Stimulated activated memory B cell treated with anti-CD40 and anti-IgM and Interleukin-4, amounts not matched to agents 10 μg/mL and 1 μg/mL and 100 μg/mL, for 72 hours (primary cell): ENCODE measurements around the gene ADGRB3.

ENCODE experiments used
- ATAC-seq: fragments of 150-1000 bp; cut with Tn5 transposase; 2 replicates; pipeline ENCODE4 v1.10.0; 2021
- H3K27ac Mint-ChIP-seq: one replicate; pipeline ENCODE4 v1.8.0; 2022; ENCODE audit warnings: mild to moderate bottlenecking, mixed read lengths
- H3K27me3 Mint-ChIP-seq: one replicate; pipeline ENCODE4 v1.8.0; 2022; ENCODE audit warnings: mixed read lengths
- H3K36me3 Mint-ChIP-seq: one replicate; pipeline ENCODE4 v1.8.0; 2022; ENCODE audit warnings: mixed read lengths
- H3K4me1 Mint-ChIP-seq: one replicate; pipeline ENCODE4 v1.8.0; 2022; ENCODE audit warnings: mixed read lengths
- H3K4me3 Mint-ChIP-seq: one replicate; pipeline ENCODE4 v1.8.0; 2022; ENCODE audit warnings: mild to moderate bottlenecking, moderate library complexity, mixed read lengths
- H3K9me3 Mint-ChIP-seq: one replicate; pipeline ENCODE4 v1.8.0; 2022; ENCODE audit warnings: mixed read lengths

Gene ADGRB3

DNA sequence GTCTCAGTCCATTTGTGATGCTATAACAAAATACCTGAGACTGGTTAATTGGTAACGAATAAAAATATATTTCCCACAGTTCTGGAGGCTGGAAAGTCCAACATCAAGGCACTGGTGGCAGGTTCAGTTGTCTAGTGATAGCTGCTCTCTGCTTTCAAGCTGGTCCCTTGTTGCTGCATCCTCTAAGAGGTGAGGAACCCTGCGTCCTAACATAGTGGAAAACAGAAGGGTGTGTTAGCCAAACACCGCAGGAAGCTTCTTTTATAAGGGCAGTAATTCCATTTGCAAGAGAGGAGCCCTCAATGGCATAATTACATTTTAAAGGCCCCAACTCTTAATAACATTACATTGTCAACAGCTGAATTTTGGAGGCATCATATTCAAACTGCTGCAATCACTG, 372.7 kb downstream of the ADGRB3 start:
- no peaks in the 10 kb centered on the region for H3K27me3 Mint-ChIP-seq
- no peaks in the 10 kb centered on the region for H3K4me1 Mint-ChIP-seq

GRCh38 chr6:69012211-69012610, 377.1 kb downstream of the ADGRB3 start:
- H3K27me3 Mint-ChIP-seq = no peaks in the 10 kb centered on the region
- no peak overlapping the region for H3K4me3 Mint-ChIP-seq
- no peaks in the 10 kb centered on the region for H3K4me1 Mint-ChIP-seq
- H3K27ac Mint-ChIP-seq = no peak overlapping the region
- no peaks in the 10 kb centered on the region for H3K9me3 Mint-ChIP-seq
- ATAC-seq = no peak
- H3K36me3 Mint-ChIP-seq = no peaks in the 10 kb centered on the region

More for the DNA sequence above, 372.7 kb downstream of the ADGRB3 start:
- ATAC-seq = no peak
- no peaks in the 10 kb centered on the region for H3K36me3 Mint-ChIP-seq
- no peak overlapping the region for H3K4me3 Mint-ChIP-seq
- no peak overlapping the region for H3K27ac Mint-ChIP-seq
- no peaks in the 10 kb centered on the region for H3K9me3 Mint-ChIP-seq

GRCh38 chr6:69012876-69013275, 377.8 kb downstream of the ADGRB3 start:
- Mint-ChIP-seq H3K27me3 (no peaks in the 10 kb centered on the region), H3K36me3 (no peaks in the 10 kb centered on the region), H3K9me3 (no peaks in the 10 kb centered on the region), H3K4me1 (no peaks in the 10 kb centered on the region), H3K27ac (no peak overlapping the region), H3K4me3 (no peak overlapping the region)
- ATAC-seq = no peak

DNA sequence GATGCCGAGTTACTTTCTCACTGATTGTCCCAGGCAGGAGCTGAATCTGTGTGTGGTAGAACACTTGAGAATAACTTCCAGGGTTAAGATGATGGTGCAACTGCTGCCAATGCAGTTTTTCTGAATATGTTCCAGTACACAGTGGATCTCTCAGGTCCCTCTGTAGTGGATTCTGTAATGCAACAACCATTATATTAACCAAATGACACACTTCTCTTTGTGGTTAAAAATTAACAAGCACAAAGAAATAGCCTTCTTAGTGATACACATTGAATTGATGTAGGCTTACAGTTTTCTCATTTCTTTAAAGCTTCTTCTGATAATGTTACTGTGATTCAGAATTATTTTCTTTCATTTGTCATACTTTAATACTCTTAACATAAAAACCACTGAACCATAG, 383.8 kb downstream of the ADGRB3 start:
- H3K9me3 Mint-ChIP-seq = no peaks in the 10 kb centered on the region
- ATAC-seq = no peak
- H3K4me1 Mint-ChIP-seq = no peaks in the 10 kb centered on the region
- no peak overlapping the region for H3K4me3 Mint-ChIP-seq
- no peak overlapping the region for H3K27ac Mint-ChIP-seq
- no peaks in the 10 kb centered on the region for H3K27me3 Mint-ChIP-seq
- H3K36me3 Mint-ChIP-seq = no peaks in the 10 kb centered on the region

DNA sequence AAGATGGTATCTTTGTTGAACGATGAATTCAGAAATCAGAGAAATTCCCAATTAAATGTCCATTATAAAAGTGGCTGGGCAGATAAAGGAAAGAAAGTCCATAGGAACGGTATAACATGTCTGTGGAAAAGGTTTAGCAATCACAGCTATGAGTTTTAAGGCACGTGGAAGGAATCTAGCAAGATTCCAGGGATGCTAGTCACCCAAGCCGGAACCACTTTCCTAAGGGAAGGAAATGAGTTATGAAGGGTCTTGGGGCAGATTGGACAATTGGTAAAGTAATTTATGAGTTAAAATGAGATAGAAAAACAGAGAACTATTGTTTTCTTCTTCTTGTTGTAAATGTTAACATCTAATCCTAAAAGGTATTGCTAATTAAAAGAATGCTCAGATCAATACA, 384.8 kb downstream of the ADGRB3 start:
- no peak for ATAC-seq
- H3K36me3 Mint-ChIP-seq = no peaks in the 10 kb centered on the region
- no peaks in the 10 kb centered on the region for H3K4me1 Mint-ChIP-seq
- no peak overlapping the region for H3K4me3 Mint-ChIP-seq
- H3K9me3 Mint-ChIP-seq = no peaks in the 10 kb centered on the region
- H3K27me3 Mint-ChIP-seq = no peaks in the 10 kb centered on the region
- no peak overlapping the region for H3K27ac Mint-ChIP-seq

DNA sequence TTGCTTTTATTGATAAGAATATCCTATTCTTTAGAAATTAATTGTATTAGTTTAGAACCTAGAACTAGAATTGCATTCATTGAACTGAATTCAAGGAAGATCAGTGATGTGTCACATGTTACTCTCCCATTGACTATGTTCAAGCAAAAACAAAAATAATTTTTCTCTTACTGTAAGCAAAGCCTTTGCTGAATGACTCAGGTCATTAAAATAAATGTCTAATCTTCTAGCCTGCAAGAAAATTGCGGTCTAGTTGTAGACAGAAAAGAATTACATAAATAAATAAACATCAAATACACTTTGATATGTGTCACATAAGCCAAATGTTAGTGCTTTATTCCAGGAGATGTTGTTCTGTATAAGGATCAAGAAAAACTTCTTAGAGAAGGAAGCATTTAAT, 387.9 kb downstream of the ADGRB3 start:
- Mint-ChIP-seq H3K4me1 (no peaks in the 10 kb centered on the region), H3K36me3 (no peaks in the 10 kb centered on the region), H3K27ac (no peak overlapping the region), H3K27me3 (no peaks in the 10 kb centered on the region), H3K4me3 (no peak overlapping the region), H3K9me3 (no peaks in the 10 kb centered on the region)
- ATAC-seq = no peak

DNA sequence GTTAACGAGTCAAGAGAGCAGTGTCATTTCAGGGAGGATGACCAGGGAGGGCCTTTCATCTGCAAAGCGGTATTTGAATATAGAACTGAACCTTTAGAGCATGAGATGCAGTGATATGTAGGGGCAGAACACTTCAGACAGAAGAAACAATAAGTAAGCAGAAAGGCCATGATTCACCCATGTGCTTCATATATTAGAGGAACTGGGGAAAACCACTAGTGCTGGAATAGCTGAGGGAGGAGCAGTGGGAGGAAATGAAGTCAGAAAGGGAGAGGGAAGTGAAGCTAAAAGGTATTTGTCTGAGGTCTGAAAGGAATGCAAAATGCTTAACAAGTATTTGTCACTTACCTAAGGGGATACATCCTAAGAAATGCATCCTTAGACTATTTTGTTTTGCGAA, 391.2 kb downstream of the ADGRB3 start:
- no peak overlapping the region for H3K27ac Mint-ChIP-seq
- H3K36me3 Mint-ChIP-seq = no peaks in the 10 kb centered on the region
- no peaks in the 10 kb centered on the region for H3K9me3 Mint-ChIP-seq
- H3K27me3 Mint-ChIP-seq = no peaks in the 10 kb centered on the region
- H3K4me1 Mint-ChIP-seq = no peaks in the 10 kb centered on the region
- no peak for ATAC-seq
- no peak overlapping the region for H3K4me3 Mint-ChIP-seq

GRCh38 chr6:69026715-69027114, 391.6 kb downstream of the ADGRB3 start:
- ATAC-seq = no peak
- no peaks in the 10 kb centered on the region for H3K9me3 Mint-ChIP-seq
- no peak overlapping the region for H3K4me3 Mint-ChIP-seq
- H3K4me1 Mint-ChIP-seq = no peaks in the 10 kb centered on the region
- no peaks in the 10 kb centered on the region for H3K36me3 Mint-ChIP-seq
- no peaks in the 10 kb centered on the region for H3K27me3 Mint-ChIP-seq
- no peak overlapping the region for H3K27ac Mint-ChIP-seq

GRCh38 chr6:69027861-69028260, 392.8 kb downstream of the ADGRB3 start:
- H3K4me3 Mint-ChIP-seq = no peak overlapping the region
- H3K4me1 Mint-ChIP-seq = no peaks in the 10 kb centered on the region
- no peak for ATAC-seq
- no peaks in the 10 kb centered on the region for H3K27me3 Mint-ChIP-seq
- no peaks in the 10 kb centered on the region for H3K9me3 Mint-ChIP-seq
- no peaks in the 10 kb centered on the region for H3K36me3 Mint-ChIP-seq
- H3K27ac Mint-ChIP-seq = no peak overlapping the region

DNA sequence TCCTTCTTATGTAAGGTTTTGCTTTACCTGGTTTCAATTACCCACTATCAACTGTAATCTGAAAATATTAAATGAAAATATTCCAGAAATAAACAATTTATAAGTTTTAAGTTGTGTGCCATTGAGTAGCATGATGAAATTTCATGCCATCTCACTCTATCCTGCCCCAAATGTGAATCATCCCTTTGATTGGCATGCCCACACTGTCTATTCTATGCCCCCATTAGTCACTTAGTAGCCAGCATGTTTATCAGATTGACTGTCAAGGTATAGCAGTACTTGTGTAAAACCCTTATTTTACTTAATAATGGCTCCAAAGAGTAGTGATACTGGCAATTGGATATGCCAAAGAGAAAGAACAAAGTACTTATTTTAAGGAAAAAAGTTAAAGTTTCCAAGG, 403.8 kb downstream of the ADGRB3 start:
- H3K4me3 Mint-ChIP-seq = no peak overlapping the region
- no peaks in the 10 kb centered on the region for H3K27me3 Mint-ChIP-seq
- peaks cover 2% of the 10 kb centered on the region for H3K9me3 Mint-ChIP-seq
- no peak for ATAC-seq
- no peak overlapping the region for H3K27ac Mint-ChIP-seq
- no peaks in the 10 kb centered on the region for H3K36me3 Mint-ChIP-seq
- H3K4me1 Mint-ChIP-seq = no peaks in the 10 kb centered on the region

- Mint-ChIP-seq H3K4me3 (no peak overlapping the region), H3K27ac (no peak overlapping the region), H3K27me3 (no peaks in the 10 kb centered on the region), H3K36me3 (no peaks in the 10 kb centered on the region), H3K4me1 (no peaks in the 10 kb centered on the region), H3K9me3 (peaks cover 2% of the 10 kb centered on the region)
- no peak for ATAC-seq
Observed at GRCh38 chr6:69042297-69042696, 407.2 kb downstream of the ADGRB3 start.

- Mint-ChIP-seq H3K36me3 (no peaks in the 10 kb centered on the region), H3K4me3 (no peak overlapping the region), H3K9me3 (peaks cover 2% of the 10 kb centered on the region), H3K27ac (no peak overlapping the region), H3K4me1 (no peaks in the 10 kb centered on the region), H3K27me3 (no peaks in the 10 kb centered on the region)
- ATAC-seq = no peak
Observed at GRCh38 chr6:69044534-69044933, 409.5 kb downstream of the ADGRB3 start.

DNA sequence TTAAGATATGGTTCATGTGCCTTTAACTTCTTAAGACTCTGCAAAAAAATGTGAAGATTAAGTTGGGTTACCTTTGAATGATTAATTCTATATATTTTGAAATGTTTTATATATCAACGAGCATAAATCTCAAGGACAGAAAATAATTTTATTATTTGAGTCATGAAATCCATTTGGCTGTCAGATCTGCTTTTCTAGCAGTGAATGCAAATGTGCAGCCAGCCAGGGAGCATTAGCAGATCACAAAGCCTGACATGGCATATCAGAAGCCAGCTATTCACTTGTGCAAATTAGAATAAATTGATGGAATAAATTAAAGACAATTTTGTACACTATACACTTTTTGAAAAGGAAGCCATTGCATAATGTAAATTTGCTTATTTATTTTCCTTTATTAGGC, 424.3 kb downstream of the ADGRB3 start:
- Mint-ChIP-seq H3K9me3 (peaks cover 4% of the 10 kb centered on the region), H3K4me1 (no peaks in the 10 kb centered on the region), H3K27ac (no peak overlapping the region), H3K36me3 (no peaks in the 10 kb centered on the region), H3K27me3 (no peaks in the 10 kb centered on the region), H3K4me3 (no peak overlapping the region)
- ATAC-seq = no peak

DNA sequence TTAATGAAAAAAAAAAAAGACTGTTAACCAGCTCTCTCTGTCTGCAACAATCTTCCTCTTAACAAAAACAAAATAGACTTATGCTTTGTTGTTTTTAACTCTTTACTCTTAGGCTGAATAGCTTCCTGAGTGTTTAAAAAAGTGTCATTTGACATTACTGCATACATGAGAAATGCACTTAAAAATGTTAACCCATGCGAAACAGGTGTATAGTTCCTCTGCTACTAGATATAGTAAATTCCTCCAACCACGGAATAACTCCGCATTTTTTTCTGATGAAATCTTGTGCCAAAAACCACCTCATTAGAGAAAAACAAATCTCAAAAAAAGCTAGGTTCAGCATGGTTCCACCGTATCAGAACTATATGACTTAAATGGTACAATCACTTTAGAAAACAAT, 426.0 kb downstream of the ADGRB3 start:
- H3K36me3 Mint-ChIP-seq = no peaks in the 10 kb centered on the region
- H3K9me3 Mint-ChIP-seq = peaks cover 4% of the 10 kb centered on the region
- no peak overlapping the region for H3K27ac Mint-ChIP-seq
- H3K27me3 Mint-ChIP-seq = no peaks in the 10 kb centered on the region
- ATAC-seq = no peak
- H3K4me1 Mint-ChIP-seq = no peaks in the 10 kb centered on the region
- H3K4me3 Mint-ChIP-seq = no peak overlapping the region

DNA sequence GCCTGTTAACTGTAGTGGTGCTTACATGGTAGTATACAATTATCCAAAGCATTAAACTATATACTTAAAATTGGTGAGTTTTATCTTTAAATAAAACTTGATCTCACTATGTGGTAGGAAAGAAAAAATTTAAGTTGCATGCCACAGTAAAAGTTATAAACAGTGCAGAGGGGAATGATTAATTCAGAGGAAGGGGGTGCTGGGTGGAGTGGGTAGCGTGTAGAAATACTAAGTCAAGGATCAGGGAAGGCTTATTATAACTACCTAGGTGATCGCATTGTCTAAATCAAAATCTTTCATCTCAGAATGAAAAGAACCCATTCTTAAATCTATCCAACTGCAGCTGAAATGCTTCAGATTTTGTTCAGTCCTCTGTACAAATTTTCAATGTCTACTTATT, 428.3 kb downstream of the ADGRB3 start:
- ATAC-seq = no peak
- Mint-ChIP-seq H3K9me3 (peaks cover 4% of the 10 kb centered on the region), H3K27me3 (no peaks in the 10 kb centered on the region), H3K4me3 (no peak overlapping the region), H3K36me3 (no peaks in the 10 kb centered on the region), H3K4me1 (no peaks in the 10 kb centered on the region), H3K27ac (no peak overlapping the region)

GRCh38 chr6:69064226-69064625, 429.1 kb downstream of the ADGRB3 start:
- ATAC-seq = no peak

DNA sequence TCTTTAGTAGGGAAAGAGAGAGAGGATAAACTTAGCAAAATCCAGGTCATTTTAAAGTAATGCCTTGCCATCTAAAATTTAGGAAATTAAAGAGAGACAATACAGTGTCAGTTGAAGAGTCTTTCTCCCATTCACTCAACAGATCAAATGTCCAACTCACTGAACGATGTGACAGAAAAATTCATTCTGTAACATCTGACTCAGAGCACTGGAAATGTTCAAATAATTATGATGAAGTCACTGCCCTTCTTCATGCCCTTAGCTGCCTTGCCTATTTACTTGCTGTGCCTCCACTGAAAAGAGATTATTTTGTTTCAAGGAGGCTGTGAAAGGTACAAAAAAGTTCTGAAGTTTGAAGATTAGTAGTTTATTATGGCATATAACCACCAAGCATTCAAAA, 434.8 kb downstream of the ADGRB3 start:
- ATAC-seq = no peak
- H3K27ac Mint-ChIP-seq = no peak overlapping the region
- no peak overlapping the region for H3K4me3 Mint-ChIP-seq
- H3K27me3 Mint-ChIP-seq = no peaks in the 10 kb centered on the region
- no peaks in the 10 kb centered on the region for H3K36me3 Mint-ChIP-seq
- H3K4me1 Mint-ChIP-seq = no peaks in the 10 kb centered on the region
- no peaks in the 10 kb centered on the region for H3K9me3 Mint-ChIP-seq

More at GRCh38 chr6:69064226-69064625, 429.1 kb downstream of the ADGRB3 start:
- H3K36me3 Mint-ChIP-seq = no peaks in the 10 kb centered on the region
- no peaks in the 10 kb centered on the region for H3K27me3 Mint-ChIP-seq
- no peaks in the 10 kb centered on the region for H3K9me3 Mint-ChIP-seq
- H3K27ac Mint-ChIP-seq = no peak overlapping the region
- no peak overlapping the region for H3K4me3 Mint-ChIP-seq
- no peaks in the 10 kb centered on the region for H3K4me1 Mint-ChIP-seq
